OCI-LY7 (cell line): Measurements from ENCODE around the gene NHLRC2.

ENCODE experiments used
- EZH2phosphoT487 ChIP-seq: fragments of 200-600 bp; sonication (generic); IDR thresholded peaks from 2 replicates; pipeline ENCODE4 v1.6.1; 2018; ENCODE audit warnings: low read depth, borderline replicate concordance, mild to moderate bottlenecking, mixed run types, antibody characterized with exemption, low read length, moderate library complexity, mixed read lengths
- TF ChIP-seq, protein P1 (sequence below): fragments of 200-600 bp; sonication (generic); conservative IDR thresholded peaks from 2 replicates; pipeline ENCODE4 v1.5.1; 2014; ENCODE audit warnings: mild to moderate bottlenecking, antibody characterized with exemption, low read length, moderate library complexity, mixed read lengths

DNA sequence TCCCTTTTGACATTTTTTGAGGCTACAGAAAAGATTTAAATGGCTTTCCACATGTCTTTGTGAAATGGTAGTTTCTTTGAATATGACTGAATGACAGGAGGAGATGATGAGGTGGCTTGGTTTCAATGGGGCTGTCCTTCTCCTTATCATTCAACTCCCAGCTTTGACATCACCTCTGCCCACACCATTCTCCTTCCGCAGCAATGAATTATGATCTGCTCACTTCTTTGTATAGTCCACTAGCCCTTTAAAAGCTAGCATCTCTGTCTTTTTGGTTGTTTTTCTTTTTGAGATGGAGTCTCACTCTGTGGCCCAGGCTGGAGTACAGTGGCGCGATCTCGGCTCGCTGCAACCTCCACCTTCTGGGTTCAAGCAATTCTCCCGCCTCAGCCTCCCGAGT, 32.3 kb upstream of the NHLRC2 start:
- no peak for TF ChIP-seq EZH2phosphoT487
- TF ChIP-seq, protein P1, sequence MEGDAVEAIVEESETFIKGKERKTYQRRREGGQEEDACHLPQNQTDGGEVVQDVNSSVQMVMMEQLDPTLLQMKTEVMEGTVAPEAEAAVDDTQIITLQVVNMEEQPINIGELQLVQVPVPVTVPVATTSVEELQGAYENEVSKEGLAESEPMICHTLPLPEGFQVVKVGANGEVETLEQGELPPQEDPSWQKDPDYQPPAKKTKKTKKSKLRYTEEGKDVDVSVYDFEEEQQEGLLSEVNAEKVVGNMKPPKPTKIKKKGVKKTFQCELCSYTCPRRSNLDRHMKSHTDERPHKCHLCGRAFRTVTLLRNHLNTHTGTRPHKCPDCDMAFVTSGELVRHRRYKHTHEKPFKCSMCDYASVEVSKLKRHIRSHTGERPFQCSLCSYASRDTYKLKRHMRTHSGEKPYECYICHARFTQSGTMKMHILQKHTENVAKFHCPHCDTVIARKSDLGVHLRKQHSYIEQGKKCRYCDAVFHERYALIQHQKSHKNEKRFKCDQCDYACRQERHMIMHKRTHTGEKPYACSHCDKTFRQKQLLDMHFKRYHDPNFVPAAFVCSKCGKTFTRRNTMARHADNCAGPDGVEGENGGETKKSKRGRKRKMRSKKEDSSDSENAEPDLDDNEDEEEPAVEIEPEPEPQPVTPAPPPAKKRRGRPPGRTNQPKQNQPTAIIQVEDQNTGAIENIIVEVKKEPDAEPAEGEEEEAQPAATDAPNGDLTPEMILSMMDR: no peak
